GM12864 (cell line): Measurements from ENCODE around the gene PIBF1.
"Not testable (repeated sequence)": the region's sequence is repeated elsewhere in the genome, so short reads cannot be mapped to it uniquely, and the experiment has no call there.

Source experiments
- DNase-seq: peaks from one replicate; pipeline ENCODE4 v3.0.0-alpha.2; 2011; ENCODE audit warnings: low read depth
- H3K4me3 ChIP-seq: 2 replicates; pipeline ENCODE4 v1.5.1; 2011; ENCODE audit warnings: mild to moderate bottlenecking, low read depth, low read length, control low read depth
- CTCF ChIP-seq: IDR thresholded peaks from 2 replicates; pipeline ENCODE4 v1.5.1; 2011; ENCODE audit warnings: low read depth, mild to moderate bottlenecking, moderate library complexity, low read length, control low read depth, inconsistent platforms; ENCODE audit errors: missing control alignments

PIBF1 gene

DNA sequence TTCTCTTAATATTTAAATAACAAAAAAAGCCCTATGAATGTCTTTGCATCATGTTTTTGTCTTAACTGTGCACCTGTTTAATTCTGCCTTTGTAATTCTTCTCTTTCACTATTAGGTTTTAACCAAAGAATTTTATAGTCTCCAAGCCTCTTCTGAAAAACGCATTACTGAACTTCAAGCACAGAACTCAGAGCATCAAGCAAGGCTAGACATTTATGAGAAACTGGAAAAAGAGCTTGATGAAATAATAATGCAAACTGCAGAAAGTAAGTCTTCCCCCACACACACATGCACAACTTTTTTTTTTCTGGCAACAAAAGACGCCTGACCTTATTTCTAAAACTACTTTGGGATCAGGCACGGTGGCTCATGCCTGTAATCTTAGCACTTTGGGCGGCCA lies 126.5 kb downstream of the PIBF1 start:
- DNase-seq = no peak
- TF ChIP-seq CTCF = no peak
- H3K4me3 ChIP-seq = no peak overlapping the region

GRCh38 chr13:72911981-72912380 lies 130.0 kb downstream of the PIBF1 start:
- no peak for DNase-seq
- no peak for TF ChIP-seq CTCF
- H3K4me3 ChIP-seq = no peak overlapping the region

- H3K4me3 ChIP-seq = no peak overlapping the region
- DNase-seq = no peak
Observed at GRCh38 chr13:72920097-72920496, 138.2 kb downstream of the PIBF1 start.

GRCh38 chr13:72931311-72931710 lies 149.4 kb downstream of the PIBF1 start:
- no peak for DNase-seq
- TF ChIP-seq CTCF = no peak
- no peak overlapping the region for H3K4me3 ChIP-seq

More at GRCh38 chr13:72920097-72920496, 138.2 kb downstream of the PIBF1 start:
- TF ChIP-seq CTCF = no peak

- TF ChIP-seq CTCF = no peak
- no peak for DNase-seq
- no peak overlapping the region for H3K4me3 ChIP-seq
Observed at GRCh38 chr13:72932250-72932649, 150.3 kb downstream of the PIBF1 start.

- DNase-seq, H3K4me3 ChIP-seq: not testable (repeated sequence)
Observed at GRCh38 chr13:72946267-72946666, 164.3 kb downstream of the PIBF1 start.

DNA sequence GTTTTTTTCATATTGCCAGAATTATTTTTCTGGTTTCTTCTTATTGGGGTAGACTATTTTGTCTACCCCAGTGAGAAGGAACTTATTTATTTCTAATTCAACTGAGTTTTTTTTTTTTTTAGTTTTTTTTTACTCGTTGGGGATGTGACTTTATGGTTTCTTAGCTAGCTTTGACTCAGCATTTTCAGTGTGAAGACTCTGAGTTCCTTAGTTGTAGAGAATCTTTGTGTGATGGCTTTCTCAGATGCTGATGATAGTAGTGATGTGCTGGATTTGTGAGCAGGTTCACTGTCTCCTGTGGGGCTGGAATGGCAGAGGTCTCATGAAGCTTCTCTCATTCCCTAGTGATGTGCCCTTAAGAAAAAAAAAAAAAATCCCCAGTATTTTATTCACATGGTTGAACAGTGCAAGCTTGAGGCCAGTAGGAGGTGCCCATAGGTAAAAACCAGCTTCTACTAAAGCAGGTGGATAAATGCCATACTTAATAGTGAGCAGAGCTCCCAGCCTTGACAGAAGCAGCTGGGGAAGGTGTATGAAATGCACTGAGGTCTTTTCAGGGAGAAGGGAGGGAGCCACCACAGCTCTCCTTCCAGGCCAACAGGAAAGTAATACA lies 170.7 kb downstream of the PIBF1 start:
- TF ChIP-seq CTCF = no peak

More for the DNA sequence above, 170.7 kb downstream of the PIBF1 start:
- H3K4me3 ChIP-seq = no peak overlapping the region
- DNase-seq = no peak
